ENCODE results near the gene THAP10.
"Not testable (repeated sequence)": the region's sequence is repeated elsewhere in the genome, so short reads cannot be mapped to it uniquely, and the experiment has no call there.

THAP10 gene

DNA sequence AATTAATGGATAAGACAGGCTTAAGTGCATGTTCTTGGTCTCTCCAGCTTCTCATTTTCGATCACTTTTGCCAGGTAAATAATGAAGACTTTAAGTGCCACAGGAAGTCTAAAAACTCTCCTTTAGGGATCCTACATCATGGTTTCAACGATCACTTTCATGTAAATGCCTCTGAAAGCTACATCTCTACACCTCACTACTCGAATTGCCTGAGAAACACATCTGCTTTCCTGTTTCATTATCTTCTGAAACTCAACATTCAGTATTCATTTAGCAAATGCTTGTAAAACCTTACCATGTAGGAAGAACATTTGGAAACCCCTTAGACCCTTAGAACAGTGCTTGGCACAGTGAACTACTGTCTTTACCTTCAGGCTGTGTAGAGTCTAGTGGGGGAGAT is 16.2 kb downstream of the THAP10 start:
- no peak for DNase-seq

- no peak for DNase-seq
Measured at GRCh38 chr15:70875001-70875782, 17.0 kb downstream of the THAP10 start.

- DNase-seq, result no peak
Measured at GRCh38 chr15:70873232-70874054, 18.8 kb downstream of the THAP10 start.

GRCh38 chr15:70871490-70871889 is 20.7 kb downstream of the THAP10 start:
- not testable (repeated sequence) for DNase-seq

DNA sequence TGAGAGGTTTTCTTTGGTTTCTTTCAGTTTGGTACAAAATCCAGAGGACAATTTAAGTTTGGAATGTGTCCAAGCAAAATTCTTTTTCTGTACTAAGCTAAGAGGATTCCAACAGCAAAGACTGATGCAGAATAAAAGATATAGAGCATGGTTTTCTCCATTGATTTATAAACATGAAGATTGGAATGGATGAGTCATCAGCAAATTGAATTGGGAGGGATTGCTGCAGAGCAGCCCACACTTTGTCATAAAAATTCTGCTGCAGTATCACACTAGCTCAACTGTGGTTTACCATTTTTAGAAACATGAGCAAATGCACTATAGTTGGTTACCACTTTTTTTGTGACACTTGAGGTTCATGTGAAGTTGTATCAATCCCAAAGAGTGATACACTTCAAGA is 22.2 kb downstream of the THAP10 start:
- DNase-seq, result no peak

DNA sequence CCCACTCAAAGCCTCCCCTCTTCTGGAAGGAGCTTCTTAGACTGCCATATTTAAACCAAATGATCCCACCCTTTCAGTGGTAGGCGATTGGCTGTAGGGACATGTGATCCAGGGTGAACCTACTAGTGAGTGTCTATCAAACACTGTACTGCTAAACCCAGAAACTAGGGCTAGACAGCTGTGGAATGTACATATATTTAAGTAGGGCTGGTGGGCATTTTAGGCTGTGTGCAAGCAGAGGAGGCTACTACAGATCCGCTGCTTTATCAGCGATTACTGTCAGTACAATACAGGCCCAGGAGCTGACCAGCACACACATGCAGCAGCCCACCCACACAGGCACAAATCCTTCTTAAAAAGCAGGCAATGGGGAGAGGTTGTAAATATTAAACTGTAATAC is 22.9 kb downstream of the THAP10 start:
- DNase-seq, result no peak

DNA sequence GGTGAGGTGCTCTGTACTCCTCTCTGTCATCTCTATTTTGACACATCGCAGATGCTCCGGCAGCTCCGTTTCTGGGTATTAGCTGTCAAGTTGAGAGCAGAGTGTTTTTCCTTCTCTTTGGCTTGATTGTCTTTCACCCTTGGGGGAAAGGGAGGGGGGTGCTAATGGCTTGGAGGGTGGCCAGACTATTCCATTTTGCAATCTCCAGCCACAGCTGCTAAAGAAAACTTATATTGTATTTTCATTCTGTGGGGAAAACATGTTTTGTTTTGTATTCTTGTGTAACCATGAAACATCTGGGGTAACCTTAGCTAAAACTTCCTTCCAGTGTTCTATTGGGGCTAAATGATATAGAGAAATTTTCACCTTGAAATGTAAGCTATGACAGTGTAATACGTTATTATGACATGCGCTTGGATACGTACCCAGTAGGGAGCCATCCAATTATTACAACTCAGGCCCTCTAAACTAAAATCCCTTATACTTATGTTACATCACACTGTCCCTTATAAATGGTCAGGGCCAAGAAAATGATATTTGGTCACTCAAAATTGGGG is 24.2 kb downstream of the THAP10 start:
- no peak for DNase-seq

GRCh38 chr15:70866982-70867641 is 25.1 kb downstream of the THAP10 start:
- no peak for DNase-seq

- DNase-seq, result no peak
Measured at GRCh38 chr15:70863450-70864218, 28.6 kb downstream of the THAP10 start.

- no peak for DNase-seq
Measured at GRCh38 chr15:70859998-70860397, 32.2 kb downstream of the THAP10 start.

GRCh38 chr15:70859322-70859908 is 32.8 kb downstream of the THAP10 start:
- DNase-seq, result no peak

DNA sequence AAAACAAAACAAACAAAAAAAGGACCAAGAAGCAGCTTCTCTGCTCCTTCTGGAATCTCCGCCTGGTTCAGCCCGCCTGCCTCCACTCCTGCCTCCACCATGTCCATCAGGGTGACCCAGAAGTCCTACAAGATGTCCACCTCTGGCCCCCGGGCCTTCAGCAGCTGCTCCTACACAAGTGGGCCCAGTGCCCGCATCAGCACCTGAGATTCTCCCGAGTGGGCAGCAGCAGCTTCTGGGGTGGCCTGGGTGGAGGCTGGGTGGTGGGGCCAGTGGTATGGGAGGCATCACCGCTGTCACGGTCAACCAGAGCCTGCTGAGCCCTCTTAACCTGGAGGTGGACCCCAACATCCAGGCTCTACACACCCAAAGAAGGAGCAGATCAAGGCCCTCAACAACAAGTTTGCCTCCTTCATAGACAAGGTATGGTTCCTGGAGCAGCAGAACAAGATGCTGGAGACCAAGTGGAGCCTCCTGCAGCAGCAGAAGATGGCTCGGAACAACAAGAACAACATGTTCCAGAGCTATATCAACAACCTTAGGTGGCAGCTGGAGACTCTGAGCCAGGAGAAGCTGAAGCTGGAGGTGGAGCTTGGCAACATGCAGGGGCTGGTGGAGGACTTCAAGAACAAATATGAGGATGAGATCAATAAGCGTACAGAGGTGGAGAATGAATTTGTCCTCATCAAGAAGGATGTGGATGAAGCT is 33.5 kb downstream of the THAP10 start:
- not testable (repeated sequence) for DNase-seq

DNA sequence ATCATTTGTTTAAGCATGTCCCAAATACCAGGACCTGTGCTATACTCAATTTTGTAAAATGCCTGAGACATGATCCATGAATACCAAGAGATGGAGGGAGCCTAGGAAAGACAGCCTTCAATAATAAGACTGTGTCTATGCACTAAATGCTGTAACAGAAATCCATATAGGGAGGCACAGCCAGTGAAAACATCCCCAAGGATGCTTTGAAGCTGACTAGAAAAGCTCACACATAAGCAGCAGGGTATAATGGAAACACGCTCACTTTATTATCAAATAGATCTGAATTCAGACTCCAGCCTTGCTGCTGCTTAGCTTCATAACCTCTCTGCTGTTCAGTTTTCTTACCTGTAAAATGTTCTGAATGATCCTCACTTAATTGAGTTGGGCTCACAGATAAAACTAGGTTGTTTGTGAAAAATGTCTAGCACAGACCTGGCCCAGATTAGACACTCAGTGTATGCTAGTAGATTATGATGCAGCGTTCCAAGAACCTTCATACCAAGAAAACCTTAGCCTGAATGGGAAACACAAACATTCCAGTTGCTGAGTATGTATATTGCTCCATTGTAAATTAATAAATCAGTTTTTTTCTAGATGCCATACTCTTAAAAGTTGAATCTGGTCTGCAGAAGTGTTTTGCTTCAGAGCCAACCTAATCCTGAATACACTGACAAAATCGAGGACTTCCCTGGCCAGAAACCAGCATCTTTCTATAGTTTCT is 34.5 kb downstream of the THAP10 start:
- no peak for DNase-seq

DNA sequence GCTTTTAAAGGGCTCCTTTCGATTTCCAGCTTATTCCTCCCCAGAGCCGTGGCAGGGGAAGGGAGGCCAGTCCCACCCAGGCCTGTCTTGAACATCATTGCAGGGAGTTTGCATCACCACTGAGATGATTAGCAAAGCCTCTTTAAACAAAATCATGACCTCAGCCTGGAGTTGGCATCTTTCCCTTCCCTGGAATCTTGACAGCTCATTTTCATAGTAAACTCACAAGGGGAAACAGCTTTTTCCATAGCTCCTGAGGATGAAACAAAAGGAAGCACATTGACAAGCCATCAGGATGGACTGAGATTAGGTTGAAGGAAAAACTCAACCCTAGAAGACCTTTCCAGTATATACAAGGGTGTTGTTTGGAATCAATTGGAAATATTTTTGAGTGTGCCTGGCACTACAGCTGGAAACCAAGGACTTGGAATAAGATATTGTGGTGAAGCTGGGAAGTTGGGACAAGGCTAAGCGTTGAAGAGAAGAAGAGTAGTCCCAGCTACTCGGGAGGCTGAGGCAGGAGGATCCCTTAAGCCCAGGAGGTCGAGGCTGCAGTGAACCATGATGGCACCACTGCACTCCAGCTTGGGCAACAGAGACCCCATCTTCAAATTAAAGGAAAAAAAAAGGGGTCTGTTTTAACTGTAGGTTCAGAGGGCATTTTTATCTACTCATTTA is 35.2 kb downstream of the THAP10 start:
- DNase-seq, result no peak

GRCh38 chr15:70856177-70856883 is 35.9 kb downstream of the THAP10 start:
- DNase-seq, result no peak

DNA sequence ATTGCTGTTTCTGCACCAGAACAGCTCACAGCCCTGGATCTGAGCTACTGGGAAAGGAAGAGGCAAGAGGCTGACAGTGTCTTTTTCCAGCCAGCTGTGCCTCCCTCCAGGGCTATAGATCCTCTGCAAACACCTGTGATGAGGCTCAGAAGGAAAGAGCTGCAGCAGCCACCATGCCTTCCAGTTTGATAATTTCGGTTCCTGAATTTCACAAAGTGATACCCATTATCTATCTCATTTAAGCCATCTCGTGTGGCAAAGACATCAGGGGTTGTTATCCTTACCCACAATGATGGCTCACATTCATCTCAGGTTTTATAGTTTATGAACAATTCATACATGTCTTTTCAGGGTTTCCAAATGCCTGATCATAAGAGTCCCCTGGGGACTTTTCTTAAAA is 36.5 kb downstream of the THAP10 start:
- no peak for DNase-seq

DNA sequence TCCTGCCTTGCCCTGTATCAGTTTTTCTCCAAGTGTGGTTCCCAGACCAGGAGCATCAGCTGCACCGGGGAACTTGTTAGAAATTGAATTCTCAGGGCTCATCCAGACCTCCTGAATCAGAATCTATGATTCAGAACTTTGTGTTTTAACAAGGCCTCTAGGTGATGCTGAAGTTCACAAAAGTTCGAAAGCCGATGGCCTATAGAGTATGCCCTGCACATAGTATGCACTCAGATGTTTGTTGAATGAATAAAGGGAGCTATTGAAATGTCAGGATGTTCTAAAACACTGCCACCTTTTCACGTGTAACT is 37.6 kb downstream of the THAP10 start:
- no peak for DNase-seq

DNA sequence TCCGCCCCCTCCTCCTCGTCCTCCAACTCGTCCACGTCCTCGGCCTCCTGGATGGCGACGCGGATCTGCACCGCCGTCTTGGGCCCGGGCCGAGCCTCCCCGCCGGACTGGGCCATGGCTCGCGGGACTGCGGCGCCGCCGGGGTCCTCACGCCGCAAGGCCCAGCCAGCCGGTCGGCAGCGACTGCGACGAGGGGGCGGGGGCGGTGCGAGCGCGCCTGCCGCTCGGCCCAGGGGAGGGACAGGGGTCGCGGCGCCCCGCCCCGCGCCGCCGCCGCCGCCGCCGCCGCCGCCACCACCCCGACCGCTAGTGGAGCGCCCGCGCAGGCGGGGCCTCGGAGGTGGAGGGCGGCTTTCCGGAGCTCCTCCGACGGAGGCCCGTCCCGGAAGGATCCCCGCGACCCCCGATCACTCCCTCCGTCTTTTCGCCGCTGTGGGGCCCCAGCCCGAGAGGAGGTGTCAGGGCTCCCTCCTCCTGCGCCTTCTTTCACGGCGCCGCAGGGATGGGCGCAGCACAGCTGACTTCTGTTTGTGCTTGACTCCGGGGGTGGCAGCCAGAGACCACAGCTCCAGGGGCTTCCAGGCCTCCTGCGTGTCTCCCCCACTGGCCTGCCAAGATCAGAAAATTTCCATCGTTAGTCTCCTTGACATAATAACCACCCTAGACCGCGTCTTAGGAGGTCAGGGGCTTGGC is 38.1 kb downstream of the THAP10 start, which contains the start of gene LARP6:
Gene LARP6, minus strand, starts transcription at position 185 of the 693 bp plus-strand sequence. Its CDS starts 69 bp downstream, at position 116.
- DNase-seq, result peak; percentile 22
